Activated CD8-positive, alpha-beta T cell treated with anti-CD3 and anti-CD28 coated beads, Interleukin-2, amount 10 ng/mL, durations not matched to agents 7 days and 5 days (primary cell): ENCODE data around the gene SLC25A3. TPM values are rescaled to one million over a fixed set of nuclear protein-coding genes. Genes with fewer than 3 reads are reported as not detected.
"Not testable (repeated sequence)": the region's sequence is repeated elsewhere in the genome, so short reads cannot be mapped to it uniquely, and the experiment has no call there.

Experiments used
- ATAC-seq: fragments of 150-1000 bp; cut with Tn5 transposase; one replicate; pipeline ENCODE4 v1.10.0; 2021; ENCODE audit warnings: moderate library complexity
- CTCF ChIA-PET: fragments of 350-600 bp; sonication (Branson Sonifier 250); formaldehyde crosslinking; loops from one replicate; lab custom pipeline; 2021; ENCODE audit warnings: antibody characterized with exemption; lab: Charles Lee
- POLR2A ChIA-PET: fragments of 350-600 bp; sonication (Branson Sonifier 250); formaldehyde crosslinking; loops from one replicate; lab custom pipeline; 2021; ENCODE audit warnings: antibody characterized with exemption; lab: Charles Lee
- DNase-seq: peaks from one replicate; pipeline ENCODE4 v3.0.0-alpha.2; 2020
- H3K27ac Mint-ChIP-seq: one replicate; pipeline ENCODE4 v1.8.0; 2021; ENCODE audit warnings: mild to moderate bottlenecking, mixed read lengths
- H3K27me3 Mint-ChIP-seq: one replicate; pipeline ENCODE4 v1.8.0; 2021; ENCODE audit warnings: low read depth, mixed read lengths
- H3K36me3 Mint-ChIP-seq: one replicate; pipeline ENCODE4 v1.8.0; 2021; ENCODE audit warnings: low read depth, mixed read lengths
- H3K4me1 Mint-ChIP-seq: one replicate; pipeline ENCODE4 v1.8.0; 2021; ENCODE audit warnings: low read depth, mixed read lengths
- H3K4me3 Mint-ChIP-seq: one replicate; pipeline ENCODE4 v1.8.0; 2021; ENCODE audit warnings: mild to moderate bottlenecking, mixed read lengths
- H3K9me3 Mint-ChIP-seq: one replicate; pipeline ENCODE4 v1.8.0; 2022; ENCODE audit warnings: mixed read lengths; ENCODE audit not compliant: insufficient read depth
- total RNA-seq, 2 experiments: library from RNA; stranded (reverse); gene quantifications; one replicate each; pipeline ENCODE4 v1.2.3, GENCODE V29; 2021

Gene SLC25A3
- 100 to 1,000 TPM; 407 to 440 TPM for total RNA-seq

GRCh38 chr12:98593351-98594049 is at the start of gene SLC25A3:
Gene SLC25A3, plus strand, starts transcription at chr12:98593686. Its CDS starts 293 bp downstream, at chr12:98593979.
- CTCF ChIA-PET = interaction anchor here (0.7 to 4.8 kb wide), 12 partner anchors 13 to 102 kb away, joined by 3 to 34 read pairs (median 4); partner anchors contain the start of gene IKBIP
- no peaks in the 10 kb centered on the region for H3K9me3 Mint-ChIP-seq

GRCh38 chr12:98543701-98544100 is 49.8 kb upstream of the SLC25A3 start:
- Mint-ChIP-seq H3K4me3 (no peak overlapping the region), H3K36me3 (peaks cover 62% of the 10 kb centered on the region), H3K4me1 (peaks cover 4% of the 10 kb centered on the region), H3K27ac (no peak overlapping the region), H3K9me3 (no peaks in the 10 kb centered on the region), H3K27me3 (no peaks in the 10 kb centered on the region)
- POLR2A ChIA-PET = no interaction called here
- DNase-seq = no peak
- CTCF ChIA-PET = interaction anchor here (0.9 to 3.3 kb wide), 5 partner anchors 11 to 52 kb away, joined by 3 to 22 read pairs (median 4); partner anchors contain the start of gene SLC25A3
- ATAC-seq = no peak

More at GRCh38 chr12:98593351-98594049, at the start of gene SLC25A3:
- POLR2A ChIA-PET = interaction anchor here (0.7 to 4.1 kb wide), 16 partner anchors 8 to 1257 kb away, joined by 3 to 49 read pairs (median 4); partner anchors contain the start of genes IKBIP and TMPO
- peak; percentile 96 for ATAC-seq
- H3K36me3 Mint-ChIP-seq = peaks cover 41% of the 10 kb centered on the region
- H3K4me3 Mint-ChIP-seq = peak within 1 kb of the TSS; percentile 84
- DNase-seq = peak; percentile 96
- peaks cover 30% of the 10 kb centered on the region for H3K4me1 Mint-ChIP-seq
- H3K27me3 Mint-ChIP-seq = no peaks in the 10 kb centered on the region
- H3K27ac Mint-ChIP-seq = peak within 1 kb of the TSS; percentile 98

- no peaks in the 10 kb centered on the region for H3K9me3 Mint-ChIP-seq
- ChIA-PET POLR2A (interaction anchor here (0.6 kb wide), 1 partner anchor 118 kb away, joined by 3 read pairs; no protein-coding TSS in a partner anchor), CTCF (interaction anchor here (2.1 to 3.3 kb wide), 2 partner anchors 12 to 22 kb away, joined by 9 to 22 read pairs; no protein-coding TSS in a partner anchor)
- ATAC-seq = no peak
- no peak overlapping the region for H3K4me3 Mint-ChIP-seq
- H3K27ac Mint-ChIP-seq = no peak overlapping the region
- H3K36me3 Mint-ChIP-seq = peaks cover 67% of the 10 kb centered on the region
- H3K27me3 Mint-ChIP-seq = no peaks in the 10 kb centered on the region
- H3K4me1 Mint-ChIP-seq = peaks cover 4% of the 10 kb centered on the region
- DNase-seq = no peak
Observed at GRCh38 chr12:98544751-98545150, 48.7 kb upstream of the SLC25A3 start.

GRCh38 chr12:98549371-98550110 is 43.9 kb upstream of the SLC25A3 start:
- ChIA-PET CTCF (interaction anchor here (0.9 to 5.0 kb wide), 3 partner anchors 16 to 58 kb away, joined by 4 to 20 read pairs (median 11); no protein-coding TSS in a partner anchor), POLR2A (no interaction called here)

GRCh38 chr12:98551787-98552186 is 41.7 kb upstream of the SLC25A3 start:
- Mint-ChIP-seq H3K4me1 (no peaks in the 10 kb centered on the region), H3K27me3 (no peaks in the 10 kb centered on the region), H3K4me3 (no peak overlapping the region), H3K36me3 (peaks cover 39% of the 10 kb centered on the region), H3K9me3 (no peaks in the 10 kb centered on the region), H3K27ac (no peak overlapping the region)
- ATAC-seq (no peak), DNase-seq (no peak)
- CTCF ChIA-PET = interaction anchor here (1.5 to 5.0 kb wide), 3 partner anchors 18 to 94 kb away, joined by 3 to 20 read pairs (median 6); no protein-coding TSS in a partner anchor
- POLR2A ChIA-PET = no interaction called here

More at GRCh38 chr12:98549371-98550110, 43.9 kb upstream of the SLC25A3 start:
- Mint-ChIP-seq H3K27ac (no peak overlapping the region), H3K36me3 (peaks cover 57% of the 10 kb centered on the region), H3K4me1 (no peaks in the 10 kb centered on the region), H3K4me3 (no peak overlapping the region), H3K27me3 (no peaks in the 10 kb centered on the region), H3K9me3 (no peaks in the 10 kb centered on the region)
- no peak for DNase-seq
- ATAC-seq = no peak

GRCh38 chr12:98558097-98558496 is 35.4 kb upstream of the SLC25A3 start:
- H3K27ac Mint-ChIP-seq, H3K36me3 Mint-ChIP-seq, H3K27me3 Mint-ChIP-seq, H3K9me3 Mint-ChIP-seq, DNase-seq, POLR2A ChIA-PET, H3K4me3 Mint-ChIP-seq, H3K4me1 Mint-ChIP-seq, ATAC-seq: not testable (repeated sequence)
- CTCF ChIA-PET = interaction anchor here (0.6 kb wide), 1 partner anchor 1759 kb away, joined by 3 read pairs; no protein-coding TSS in a partner anchor

- Mint-ChIP-seq H3K4me1 (no peaks in the 10 kb centered on the region), H3K9me3 (no peaks in the 10 kb centered on the region), H3K4me3 (no peak overlapping the region), H3K27me3 (no peaks in the 10 kb centered on the region), H3K36me3 (no peaks in the 10 kb centered on the region), H3K27ac (no peak overlapping the region)
- ChIA-PET CTCF (no interaction called here), POLR2A (no interaction called here)
- DNase-seq (no peak), ATAC-seq (no peak)
Observed at GRCh38 chr12:98559666-98560065, 33.8 kb upstream of the SLC25A3 start.

GRCh38 chr12:98561846-98562245 is 31.6 kb upstream of the SLC25A3 start:
- Mint-ChIP-seq H3K4me1 (peaks cover 5% of the 10 kb centered on the region), H3K4me3 (no peak overlapping the region), H3K27me3 (no peaks in the 10 kb centered on the region), H3K27ac (no peak overlapping the region), H3K36me3 (no peaks in the 10 kb centered on the region), H3K9me3 (no peaks in the 10 kb centered on the region)
- ChIA-PET CTCF (no interaction called here), POLR2A (no interaction called here)
- ATAC-seq (no peak), DNase-seq (no peak)

- Mint-ChIP-seq H3K27me3 (no peaks in the 10 kb centered on the region), H3K4me3 (no peak overlapping the region), H3K9me3 (no peaks in the 10 kb centered on the region), H3K4me1 (no peaks in the 10 kb centered on the region), H3K27ac (no peak overlapping the region), H3K36me3 (no peaks in the 10 kb centered on the region)
- ChIA-PET POLR2A (no interaction called here), CTCF (interaction anchor here (0.9 to 1.7 kb wide), 4 partner anchors 9 to 82 kb away, joined by 3 to 6 read pairs (median 4); no protein-coding TSS in a partner anchor)
- no peak for DNase-seq
- no peak for ATAC-seq
Observed at GRCh38 chr12:98572010-98572409, 21.5 kb upstream of the SLC25A3 start.

- Mint-ChIP-seq H3K4me1 (no peaks in the 10 kb centered on the region), H3K27ac (no peak overlapping the region), H3K9me3 (no peaks in the 10 kb centered on the region), H3K27me3 (no peaks in the 10 kb centered on the region), H3K36me3 (no peaks in the 10 kb centered on the region), H3K4me3 (no peak overlapping the region)
- DNase-seq (no peak), ATAC-seq (no peak)
- CTCF ChIA-PET = no interaction called here
- POLR2A ChIA-PET = no interaction called here
Observed at GRCh38 chr12:98574110-98574509, 19.4 kb upstream of the SLC25A3 start.

- CTCF ChIA-PET = interaction anchor here (1.2 kb wide), 1 partner anchor 8 kb away, joined by 6 read pairs; no protein-coding TSS in a partner anchor
- H3K36me3 Mint-ChIP-seq = no peaks in the 10 kb centered on the region
- POLR2A ChIA-PET = interaction anchor here (0.7 kb wide), 1 partner anchor 65 kb away, joined by 3 read pairs; no protein-coding TSS in a partner anchor
- no peaks in the 10 kb centered on the region for H3K9me3 Mint-ChIP-seq
- H3K4me3 Mint-ChIP-seq = no peak overlapping the region
- H3K27me3 Mint-ChIP-seq = no peaks in the 10 kb centered on the region
- H3K27ac Mint-ChIP-seq = no peak overlapping the region
- DNase-seq (no peak), ATAC-seq (no peak)
- H3K4me1 Mint-ChIP-seq = no peaks in the 10 kb centered on the region
Observed at GRCh38 chr12:98575013-98575412, 18.5 kb upstream of the SLC25A3 start.
